COR-L47 (cell line): ENCODE measurements around the gene FBRSL1.

Source experiments
- DNase-seq: peaks from one replicate; lab custom pipeline; 2025; lab: John Stamatoyannopoulos, UW

Gene FBRSL1

DNA sequence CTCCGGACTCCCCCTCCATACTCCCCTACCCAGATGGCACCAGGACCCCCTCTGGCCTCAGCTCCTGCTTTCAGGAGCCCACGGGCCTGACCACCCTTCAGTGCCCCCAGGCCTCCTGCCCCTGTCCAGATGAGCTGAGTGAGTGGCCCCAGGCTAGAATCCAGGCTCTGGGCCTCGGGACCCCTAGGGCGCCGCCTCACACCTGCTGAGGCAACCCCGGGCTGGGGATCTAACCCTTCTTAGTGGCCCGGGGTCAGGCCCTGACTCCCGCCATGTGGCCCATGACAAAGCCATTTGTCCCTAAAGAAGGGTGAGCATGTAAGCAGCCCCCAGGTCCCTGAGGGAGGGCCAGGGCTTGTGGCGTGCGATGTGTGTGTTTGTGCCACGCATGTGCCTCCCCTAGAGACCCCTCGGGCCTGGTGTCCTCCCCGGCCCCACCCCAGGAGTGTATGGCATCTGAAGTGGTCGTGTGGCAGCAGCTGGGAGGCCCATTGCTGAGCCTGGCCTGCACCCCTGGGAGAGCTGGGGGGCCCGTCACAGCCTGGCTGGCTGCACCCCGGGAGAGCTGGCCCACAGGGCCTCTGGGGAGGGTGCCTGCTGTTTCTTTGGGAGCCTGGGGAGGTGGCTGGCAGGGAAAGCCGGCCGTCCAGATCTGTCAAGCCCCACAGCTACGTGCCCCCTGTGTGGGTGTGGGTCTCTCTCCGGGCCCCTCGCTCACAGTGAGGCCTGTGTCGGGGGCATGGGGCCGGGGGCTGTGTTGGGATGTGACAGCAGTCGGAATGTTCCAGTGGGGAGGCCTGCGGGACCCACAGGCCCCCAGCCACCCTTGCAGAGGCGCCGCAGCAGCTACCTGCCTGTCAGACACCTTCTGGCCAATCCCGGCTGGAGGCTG, 7.8 kb downstream of the FBRSL1 start:
- no peak for DNase-seq

DNA sequence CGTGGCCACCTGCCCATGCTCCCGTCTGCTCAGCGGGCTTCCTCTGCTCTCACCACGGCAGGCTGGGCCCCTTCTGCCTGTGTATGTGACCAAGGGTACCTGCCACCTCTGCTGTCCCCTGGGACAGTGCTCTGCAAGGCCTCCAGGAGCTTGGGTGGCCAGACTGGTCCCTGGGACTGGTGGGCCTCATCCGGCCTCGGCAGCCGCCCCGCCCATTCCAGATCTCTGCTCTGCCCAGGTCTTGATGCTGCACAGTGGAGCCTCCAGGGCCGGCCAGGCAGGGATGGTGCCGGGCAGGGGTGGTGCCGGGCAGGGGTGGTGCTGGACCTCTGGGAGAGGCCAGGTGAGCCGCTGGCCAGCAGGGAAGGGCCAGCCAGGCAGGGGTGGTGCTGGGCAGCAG, 9.0 kb downstream of the FBRSL1 start:
- DNase-seq = no peak

DNA sequence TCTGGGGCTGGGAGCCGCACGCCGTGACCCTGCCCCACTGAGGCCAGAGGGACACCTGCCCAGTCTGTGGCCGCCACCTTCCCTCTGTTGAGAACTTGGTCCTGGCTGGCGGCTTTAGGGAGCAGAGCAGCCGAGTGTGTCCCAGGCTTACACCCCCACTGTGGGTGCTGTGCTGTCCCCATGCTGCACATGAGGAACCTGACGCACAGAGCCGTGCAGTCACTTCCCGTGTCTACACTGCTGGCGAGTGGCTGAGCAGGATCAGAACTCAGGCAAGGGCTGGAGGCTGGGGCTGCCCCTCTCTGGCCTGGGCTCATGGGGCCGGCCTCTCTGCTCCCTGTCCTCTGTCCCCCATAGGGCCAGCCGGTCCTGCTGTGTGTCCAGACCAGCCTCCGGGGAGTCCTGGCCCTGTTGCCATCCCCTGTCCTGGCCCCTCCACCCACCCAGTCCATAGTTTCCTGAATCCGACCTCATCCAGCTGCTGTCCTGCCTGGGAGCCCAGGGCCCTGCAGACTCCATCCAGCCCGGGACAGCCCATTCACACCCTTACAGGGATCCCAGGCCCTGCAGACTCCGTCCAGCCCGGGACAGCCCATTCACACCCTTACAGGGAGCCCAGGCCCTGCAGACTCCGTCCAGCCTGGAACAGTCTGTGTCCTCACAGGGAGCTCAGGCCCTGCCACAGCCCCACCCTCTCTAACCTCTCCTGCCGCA, 10.3 kb downstream of the FBRSL1 start:
- DNase-seq = no peak

DNA sequence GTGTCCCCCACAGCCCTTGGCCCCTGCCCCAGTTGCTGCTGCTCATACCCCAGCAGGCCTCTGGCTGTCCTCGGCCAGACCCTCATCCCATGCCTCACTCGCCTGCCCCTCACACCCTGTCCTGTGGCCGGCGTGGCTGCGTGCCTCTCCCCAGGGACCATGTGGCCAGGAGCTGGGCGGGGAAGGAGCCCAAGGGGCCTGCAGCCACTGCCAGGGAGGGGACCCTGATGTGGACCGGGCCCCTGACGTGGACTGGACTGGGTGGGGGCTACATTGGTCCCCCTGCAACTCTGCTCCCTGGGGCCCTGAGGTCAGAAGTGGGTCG, 10.9 kb downstream of the FBRSL1 start:
- DNase-seq = no peak

DNA sequence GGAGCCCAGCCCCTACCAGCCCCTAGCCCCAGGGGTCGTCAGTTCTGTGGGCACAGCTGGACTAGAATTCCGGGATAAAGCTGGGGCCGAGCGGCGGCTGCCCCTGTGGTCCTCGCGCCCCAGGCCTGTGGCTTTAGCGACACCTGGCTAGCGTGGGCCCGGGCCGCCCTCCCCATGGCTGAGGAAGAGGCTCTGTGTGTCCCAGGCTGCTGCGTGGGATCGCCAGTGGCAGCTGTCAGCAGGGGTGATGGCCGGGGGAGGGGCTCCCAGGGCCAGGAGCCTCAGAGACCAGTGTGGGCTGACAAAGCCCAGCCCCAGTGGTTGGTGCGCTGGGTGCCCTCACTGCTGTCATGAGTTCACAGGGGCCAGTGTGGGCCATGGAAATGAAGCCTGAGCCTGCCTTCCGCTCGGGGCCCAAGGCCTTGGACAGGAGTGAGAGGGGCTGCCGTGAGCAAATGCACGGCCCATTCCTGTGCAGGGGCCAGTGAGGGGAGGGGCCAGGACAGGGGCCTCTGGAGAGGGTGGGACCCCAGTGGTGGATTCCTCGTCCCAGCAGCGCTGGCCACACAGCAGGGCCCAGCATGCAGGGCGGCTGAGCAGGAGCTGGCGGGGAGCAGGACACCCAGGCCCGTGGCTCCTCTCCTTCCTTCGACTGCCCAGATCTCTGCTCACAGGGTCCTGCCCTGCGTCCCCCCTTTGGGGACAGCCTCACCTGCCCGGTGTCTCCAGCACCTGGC, 11.4 kb downstream of the FBRSL1 start:
- no peak for DNase-seq

DNA sequence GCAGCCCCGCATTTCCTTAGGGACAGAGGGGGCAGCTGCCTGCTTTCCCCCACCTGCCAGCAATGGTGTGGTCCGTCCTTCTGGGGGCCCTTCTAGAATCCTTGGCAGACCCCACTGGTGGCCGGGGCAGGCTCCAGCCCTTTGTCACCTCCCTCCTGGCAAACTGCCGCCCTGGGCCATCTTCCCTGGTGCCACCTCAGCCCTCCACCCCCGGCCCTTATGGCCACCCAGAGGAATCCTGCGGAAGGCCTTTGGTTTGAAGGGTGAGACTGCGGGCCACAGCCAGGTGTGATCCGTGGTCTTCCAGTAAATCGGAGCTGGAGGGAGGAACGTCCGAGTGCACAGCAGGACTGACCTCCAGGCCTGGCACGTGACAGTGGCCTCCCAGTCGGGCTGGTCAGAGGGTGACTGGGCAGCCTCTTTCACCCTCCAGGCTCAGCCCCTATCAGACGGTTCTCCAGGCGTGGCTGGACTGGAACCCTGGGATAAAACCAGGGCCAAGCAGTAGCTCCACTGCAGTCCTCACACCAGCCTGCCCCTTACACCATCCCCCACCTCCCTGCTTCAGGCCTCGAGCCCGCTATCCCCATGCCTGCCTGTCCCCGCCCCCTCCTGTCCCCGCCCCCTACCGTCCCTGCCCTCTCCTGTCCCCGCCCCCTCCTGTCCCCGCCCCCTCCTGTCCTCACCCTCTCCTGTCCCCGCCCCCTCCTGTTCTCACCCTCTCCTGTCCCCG, 12.4 kb downstream of the FBRSL1 start:
- DNase-seq = no peak

DNA sequence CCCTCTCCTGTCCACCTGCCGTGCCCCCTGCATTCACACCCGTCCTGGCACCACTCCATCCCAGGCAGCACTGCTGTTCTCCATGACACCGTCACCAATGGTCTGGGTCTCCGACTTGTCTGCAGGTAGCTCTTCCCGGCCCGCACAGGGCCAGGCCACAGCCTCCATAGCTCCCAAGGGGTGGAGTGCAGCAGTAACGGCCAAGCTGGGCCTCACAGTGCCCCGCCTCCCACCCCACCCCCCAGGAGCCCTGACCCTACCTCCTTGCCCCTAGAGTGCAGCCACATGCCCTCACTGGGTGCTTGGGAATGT, 12.9 kb downstream of the FBRSL1 start:
- no peak for DNase-seq

DNA sequence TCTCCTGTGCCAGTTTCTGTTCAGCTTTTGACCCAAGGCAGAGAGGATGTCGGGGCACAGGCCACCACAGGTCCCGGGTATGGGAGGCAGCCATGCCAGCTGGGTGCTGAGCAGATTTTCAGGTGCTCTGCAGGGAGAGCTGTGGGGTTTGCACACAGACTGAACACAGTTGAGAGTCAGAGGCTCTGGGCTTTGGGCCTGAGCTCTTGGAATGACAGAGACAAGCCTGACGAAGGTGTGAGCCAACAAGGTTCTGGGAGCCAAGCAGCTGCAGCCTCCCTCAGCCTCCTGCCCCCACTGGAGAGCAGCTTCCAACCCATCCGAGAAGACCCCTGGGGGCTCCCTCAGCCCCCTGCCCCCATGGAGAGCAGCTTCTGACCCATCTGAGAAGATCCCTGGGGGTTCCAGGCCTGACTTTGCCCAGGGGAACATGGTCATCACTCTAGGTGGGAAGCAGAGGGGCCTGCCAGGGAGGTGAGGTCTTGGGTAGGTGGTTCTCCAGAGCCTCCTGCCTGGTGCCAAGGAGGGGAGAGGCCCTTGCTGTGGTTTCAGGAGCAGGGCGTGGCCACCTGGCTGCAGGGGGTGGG, 13.8 kb downstream of the FBRSL1 start:
- no peak for DNase-seq

DNA sequence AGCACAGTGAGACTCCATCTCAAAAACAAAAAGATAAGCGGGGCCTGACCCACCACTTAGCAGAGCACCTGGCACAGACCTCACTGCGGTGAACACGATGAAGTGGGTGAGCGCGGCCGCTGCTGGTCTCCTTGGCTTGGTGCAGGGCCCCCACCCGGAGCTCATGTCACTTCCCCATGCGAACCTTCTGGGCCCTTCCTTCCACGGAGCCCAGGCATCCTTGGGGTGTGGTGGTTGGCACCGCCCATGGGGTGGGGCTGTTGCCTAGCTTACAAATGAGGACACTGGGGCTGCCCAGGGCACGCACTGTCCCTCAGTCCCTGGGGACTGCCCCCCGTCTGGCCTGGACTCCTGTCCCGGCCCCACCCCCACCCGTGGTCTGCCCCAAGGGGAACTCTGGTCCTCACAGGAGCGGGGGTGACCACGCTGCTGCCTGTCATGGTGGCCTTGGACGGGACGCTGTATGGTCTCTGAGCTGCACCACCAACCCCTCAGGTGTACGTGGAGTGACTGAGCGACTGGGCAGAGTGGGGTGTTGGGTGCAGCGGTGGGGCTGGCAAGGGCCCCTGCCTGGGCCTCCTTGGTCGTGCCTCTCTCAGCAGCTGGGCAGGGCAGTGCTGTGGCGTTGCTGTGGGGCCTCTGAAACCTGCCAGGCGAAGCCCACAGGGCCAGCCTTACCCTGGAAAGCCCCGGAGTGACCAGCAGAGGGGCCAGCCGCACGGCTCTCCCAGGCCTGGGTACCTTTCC, 15.3 kb downstream of the FBRSL1 start:
- no peak for DNase-seq

DNA sequence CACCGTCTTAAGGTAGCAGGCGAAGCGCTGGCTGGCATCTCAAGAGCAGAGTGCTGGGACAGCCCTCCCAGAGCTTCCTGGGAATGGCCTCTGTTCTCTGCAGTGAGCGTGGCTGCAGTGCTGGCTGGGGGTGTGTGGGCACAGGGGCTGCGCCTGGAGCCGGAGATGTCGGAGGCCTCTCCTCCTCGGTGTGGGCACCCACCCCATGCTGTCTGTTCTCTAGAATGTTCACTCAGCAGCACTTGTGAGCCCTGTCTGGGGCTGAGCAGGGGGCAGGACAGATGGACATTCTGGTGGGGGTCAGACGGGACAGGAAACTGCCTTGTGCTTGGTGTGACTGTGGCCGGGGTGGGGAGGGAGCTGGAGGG, 15.9 kb downstream of the FBRSL1 start:
- DNase-seq = no peak

DNA sequence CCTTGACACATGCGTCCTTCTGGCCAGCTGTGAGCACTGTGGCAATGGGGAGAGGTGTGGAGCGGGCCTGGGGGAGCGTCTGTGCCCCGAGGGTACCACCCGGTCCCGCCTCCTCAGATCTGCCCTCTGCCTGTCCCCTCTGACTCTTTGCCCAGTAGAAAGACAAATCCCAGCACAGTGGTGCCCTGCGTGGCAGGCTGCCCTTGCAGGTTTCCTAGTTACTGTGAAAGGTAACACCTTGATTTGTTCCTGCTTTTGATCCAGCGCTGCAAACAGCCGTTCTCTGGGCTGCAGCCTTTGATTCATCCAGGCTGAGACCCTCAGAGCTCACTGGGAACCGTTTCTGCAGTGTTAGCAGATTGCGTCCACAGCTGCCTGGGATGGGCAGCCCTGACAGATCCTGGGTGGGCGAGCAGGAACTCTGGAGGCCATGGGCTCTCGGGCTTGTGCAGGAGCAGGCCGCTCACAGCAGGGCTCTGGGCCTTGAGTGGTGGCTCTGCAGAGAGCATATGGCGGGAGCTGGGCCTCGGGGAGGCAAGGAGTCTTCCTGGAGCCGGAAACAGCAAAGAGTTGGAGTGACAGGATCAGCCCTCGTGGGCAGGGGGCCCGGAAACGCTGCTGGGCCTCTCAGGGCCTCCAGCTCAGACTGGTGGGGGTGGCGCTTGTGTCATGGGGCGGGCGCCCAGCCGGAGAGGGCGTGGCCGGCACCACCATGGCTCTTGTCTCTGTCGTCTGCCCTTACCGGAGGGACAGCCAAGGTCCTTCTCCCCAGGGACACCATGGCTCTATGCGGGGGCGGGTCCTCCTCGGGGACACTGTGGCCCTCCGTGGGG, 16.6 kb downstream of the FBRSL1 start:
- DNase-seq = no peak

DNA sequence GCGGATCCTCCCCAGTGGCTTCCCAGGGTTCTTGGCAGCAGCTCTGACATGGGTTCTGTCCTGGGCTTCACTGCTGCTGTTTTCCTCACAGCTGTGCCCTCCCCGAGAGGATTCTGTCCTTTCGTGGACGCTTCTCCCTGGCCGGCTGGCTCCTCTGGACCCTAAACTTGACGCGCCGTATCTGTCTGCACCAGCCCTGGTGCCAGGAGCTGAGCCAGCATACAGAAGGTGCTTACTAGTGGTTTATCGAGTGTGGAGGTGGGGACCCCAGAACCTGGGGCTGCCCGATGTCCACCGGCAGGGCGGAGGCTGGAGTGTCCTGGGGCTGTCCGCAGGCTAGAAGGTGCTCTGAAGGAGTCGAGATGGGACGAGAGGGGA, 17.2 kb downstream of the FBRSL1 start:
- no peak for DNase-seq

DNA sequence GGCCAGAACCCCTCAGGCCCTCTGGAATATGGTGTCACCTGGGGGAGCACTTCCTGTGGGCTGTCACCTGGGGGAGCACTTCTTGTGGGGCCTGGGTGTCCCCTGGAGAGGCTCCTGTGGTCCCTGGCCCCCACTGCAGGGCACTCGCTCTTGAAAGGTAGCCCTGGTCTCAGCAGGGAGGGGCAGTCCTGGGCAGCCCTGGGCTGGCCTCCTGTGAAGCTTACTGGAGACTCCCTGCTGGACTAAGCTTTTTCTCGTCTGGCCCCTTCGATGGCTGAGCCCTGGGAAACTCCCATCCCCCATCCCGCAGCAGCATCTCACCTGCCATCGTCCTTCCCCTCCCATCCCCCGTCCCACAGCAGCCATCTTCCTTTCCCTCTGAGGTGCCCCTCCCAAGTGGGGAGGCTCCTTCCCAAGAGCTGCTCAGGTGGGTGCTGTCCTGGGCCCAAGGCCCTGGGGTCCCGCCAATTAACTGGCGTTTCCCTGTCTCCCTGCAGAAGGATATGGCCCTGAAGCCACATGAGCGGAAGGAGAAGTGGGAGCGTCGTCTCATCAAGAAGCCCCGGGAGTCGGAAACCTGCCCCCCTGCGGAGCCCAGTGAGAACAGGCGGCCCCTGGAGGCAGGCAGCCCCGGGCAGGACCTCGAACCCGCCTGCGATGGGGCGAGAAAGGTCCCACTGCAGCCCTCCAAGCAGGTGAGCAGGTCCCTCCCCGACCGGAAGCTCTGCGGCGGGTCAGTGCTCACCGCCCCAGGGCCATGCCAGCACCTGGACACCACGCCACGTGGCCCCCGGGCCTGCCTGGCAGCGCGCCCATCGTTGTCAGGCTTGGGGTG, 17.9 kb downstream of the FBRSL1 start:
- no peak for DNase-seq

DNA sequence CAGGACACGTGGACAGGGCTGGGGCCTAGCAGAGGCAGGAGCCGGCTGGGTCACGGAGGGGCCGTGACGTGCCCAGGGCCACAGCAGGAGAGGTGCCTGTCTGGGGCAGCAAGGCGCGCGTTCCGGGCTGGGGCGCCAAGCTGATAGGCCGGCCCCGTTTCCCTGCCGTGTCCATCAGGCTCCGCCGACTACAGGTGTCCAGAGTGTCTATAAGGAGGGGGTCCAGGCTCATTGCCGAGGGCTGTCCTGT, 18.5 kb downstream of the FBRSL1 start:
- DNase-seq = no peak

DNA sequence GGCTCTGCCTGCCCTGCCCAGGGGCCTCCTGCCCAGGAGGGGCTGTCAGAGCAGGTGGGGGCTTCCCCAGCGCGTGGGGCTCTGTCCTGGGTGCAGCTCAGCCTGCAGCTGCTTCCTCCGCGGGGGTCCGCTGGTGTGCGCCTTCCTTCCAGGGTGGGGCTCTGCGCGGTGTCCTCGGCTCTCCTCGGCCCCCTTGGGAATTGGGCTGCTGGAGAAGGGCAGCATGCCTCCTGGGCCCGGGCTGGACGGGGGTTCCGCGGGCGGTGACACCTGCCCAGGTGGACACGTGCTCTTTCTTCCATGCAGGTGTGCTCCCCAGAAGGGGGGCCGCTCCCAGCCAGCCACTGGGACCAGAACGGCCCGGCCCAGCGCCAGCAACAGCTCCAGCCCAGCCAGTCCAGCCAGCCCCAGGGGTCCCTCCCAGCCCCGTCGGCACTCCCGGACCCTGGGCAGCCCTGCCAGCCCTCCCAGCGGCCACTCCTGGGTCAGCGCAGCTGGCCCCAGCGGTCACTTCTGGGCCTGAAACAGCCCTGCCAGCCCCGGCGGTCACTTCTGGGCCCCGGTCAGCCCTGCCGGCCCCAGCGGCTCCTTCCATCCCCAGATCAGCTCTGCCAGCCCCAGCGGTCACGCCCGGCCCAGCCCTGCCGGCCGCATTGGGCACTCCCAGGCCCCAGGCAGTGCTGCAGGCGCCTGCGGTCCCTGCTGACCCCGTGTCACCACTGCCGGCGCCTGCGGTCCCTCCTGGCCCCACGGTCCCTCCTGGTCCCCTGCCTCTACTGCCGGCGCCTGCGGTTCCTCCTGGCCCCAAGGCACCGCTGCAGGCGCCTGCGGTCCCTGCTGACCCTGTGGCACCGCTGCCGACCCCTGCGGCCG, 19.1 kb downstream of the FBRSL1 start:
- no peak for DNase-seq

DNA sequence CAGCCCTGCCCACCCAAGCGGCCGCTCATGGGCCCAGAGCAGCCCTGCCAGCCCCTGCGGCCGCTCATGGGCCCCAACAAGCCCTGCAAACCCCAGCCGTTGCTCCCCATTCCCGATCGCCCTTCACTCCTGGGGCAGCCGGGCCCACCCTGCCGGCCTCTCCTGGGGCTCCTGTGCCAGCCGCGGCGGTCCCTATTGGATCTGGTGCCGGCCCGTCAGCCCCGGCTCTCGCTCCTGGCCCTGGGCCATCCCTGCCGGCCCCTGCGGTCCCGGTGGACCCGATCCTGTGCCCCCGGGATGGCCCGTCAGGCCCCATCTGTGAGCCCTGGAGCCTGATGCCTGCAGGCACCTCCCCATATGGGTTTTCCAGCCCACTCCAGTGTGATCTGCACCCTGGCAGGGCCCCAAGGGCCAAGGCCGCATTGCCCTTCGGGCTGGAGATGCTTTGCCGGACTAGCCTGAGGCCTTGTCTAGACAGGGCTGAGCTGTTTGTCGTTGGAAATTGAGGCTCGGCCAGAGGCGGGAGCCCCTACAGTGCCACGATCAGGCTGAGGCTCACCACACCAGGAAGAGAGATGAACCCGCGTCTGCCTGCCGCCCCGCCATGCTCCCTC, 20.3 kb downstream of the FBRSL1 start:
- DNase-seq = no peak

DNA sequence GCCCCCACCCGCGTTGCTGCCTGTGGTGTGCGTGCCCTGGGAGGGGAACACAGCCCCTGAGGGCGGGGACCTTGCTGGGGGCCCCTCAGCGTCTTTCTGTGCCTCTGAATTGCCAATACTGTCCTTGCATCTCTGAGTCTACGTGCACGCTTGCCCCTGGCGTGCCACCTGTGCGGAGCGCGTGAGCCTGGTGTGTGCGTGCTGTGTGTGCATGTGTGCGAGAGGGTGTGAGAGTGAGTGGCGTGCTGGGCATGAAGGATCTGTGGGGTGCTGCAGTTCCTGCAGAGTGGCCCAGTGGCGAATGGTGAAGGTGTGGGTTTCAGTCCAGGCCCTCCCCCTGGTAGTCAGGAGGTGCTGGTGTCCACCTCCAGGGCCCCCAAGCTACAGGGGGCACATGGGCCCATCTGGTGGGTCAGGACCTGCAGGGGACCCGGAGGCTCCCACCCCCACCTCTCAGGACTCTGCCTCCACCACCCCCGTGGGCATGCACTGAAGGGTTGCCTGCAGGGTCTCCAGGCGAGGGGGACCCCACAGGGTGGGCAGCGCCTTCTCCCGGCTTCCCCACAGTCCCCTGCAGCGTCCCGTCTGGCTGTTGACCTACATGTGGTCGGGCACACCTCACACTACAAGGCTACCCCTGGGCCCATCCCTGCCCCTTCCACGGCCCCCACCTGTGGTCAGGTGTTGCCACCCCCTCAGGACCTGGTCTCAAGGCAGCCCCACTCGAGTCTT, 21.0 kb downstream of the FBRSL1 start:
- DNase-seq = no peak
